ENCODE data around the gene L3MBTL3.

GRCh38 chr6:130156908-130157307, 138.5 kb downstream of the L3MBTL3 start:
- TF ChIP-seq CTCF (IDR thresholded peaks at IDR 0.05) (no peak), POLR2A (IDR thresholded peaks at IDR 0.05) (no peak)
